GM18867 (cell line): Measurements from ENCODE around the gene NTM.

Experiments used
- ATAC-seq: cut with Tn5 transposase; IDR thresholded peaks from one replicate; pipeline ENCODE4 v1.9.1; 2021; ENCODE audit warnings: mild to moderate bottlenecking, moderate library complexity; ENCODE audit not compliant: unreplicated experiment

The NTM gene

GRCh38 chr11:132154781-132155180, 784.4 kb downstream of the NTM start:
- ATAC-seq: no peak

- no peak for ATAC-seq
Observed at GRCh38 chr11:132158091-132158490, 787.7 kb downstream of the NTM start.

- no peak for ATAC-seq
Observed at GRCh38 chr11:132158696-132159095, 788.3 kb downstream of the NTM start.

GRCh38 chr11:132161403-132162078, 791.1 kb downstream of the NTM start:
- ATAC-seq: no peak

GRCh38 chr11:132168344-132168981, 798.0 kb downstream of the NTM start:
- ATAC-seq: no peak

- ATAC-seq: no peak
Observed at GRCh38 chr11:132171031-132171430, 800.6 kb downstream of the NTM start.

- ATAC-seq: no peak
Observed at GRCh38 chr11:132174362-132175255, 804.2 kb downstream of the NTM start.

- ATAC-seq: no peak
Observed at GRCh38 chr11:132177106-132177505, 806.7 kb downstream of the NTM start.

GRCh38 chr11:132184079-132184478, 813.7 kb downstream of the NTM start:
- ATAC-seq: no peak

- ATAC-seq: no peak
Observed at GRCh38 chr11:132185726-132186592, 815.5 kb downstream of the NTM start.

- ATAC-seq: no peak
Observed at GRCh38 chr11:132186699-132187098, 816.3 kb downstream of the NTM start.

GRCh38 chr11:132187386-132187785, 817.0 kb downstream of the NTM start:
- no peak for ATAC-seq

- no peak for ATAC-seq
Observed at GRCh38 chr11:132187814-132188213, 817.4 kb downstream of the NTM start.

- ATAC-seq: no peak
Observed at GRCh38 chr11:132196928-132197327, 826.5 kb downstream of the NTM start.

GRCh38 chr11:132200353-132200936, 830.0 kb downstream of the NTM start:
- no peak for ATAC-seq

- ATAC-seq: no peak
Observed at GRCh38 chr11:132202621-132203020, 832.2 kb downstream of the NTM start.

- ATAC-seq: no peak
Observed at GRCh38 chr11:132205006-132205405, 834.6 kb downstream of the NTM start.

GRCh38 chr11:132205496-132205895, 835.1 kb downstream of the NTM start:
- no peak for ATAC-seq

GRCh38 chr11:132206993-132207392, 836.6 kb downstream of the NTM start:
- ATAC-seq: no peak

GRCh38 chr11:132208477-132209055, 838.2 kb downstream of the NTM start:
- no peak for ATAC-seq
